Memory B cell (primary cell): ENCODE results near the gene PUM1.

Experiments
- ATAC-seq: fragments of 150-1000 bp; cut with Tn5 transposase; 2 replicates; pipeline ENCODE4 v1.10.0; 2021; ENCODE audit warnings: low read depth, mild to moderate bottlenecking, moderate library complexity
- DNase-seq, 2 donors: peaks; one replicate each; pipeline ENCODE4 v3.0.0; 2022; ENCODE audit warnings: low spot score in 2 of 2
- H3K27ac Mint-ChIP-seq: one replicate; pipeline ENCODE4 v1.8.0; 2022; ENCODE audit warnings: mild to moderate bottlenecking, moderate library complexity, mixed read lengths
- H3K27me3 Mint-ChIP-seq: one replicate; pipeline ENCODE4 v1.8.0; 2022; ENCODE audit warnings: mixed read lengths
- H3K36me3 Mint-ChIP-seq: one replicate; pipeline ENCODE4 v1.8.0; 2022; ENCODE audit warnings: mild to moderate bottlenecking, mixed read lengths
- H3K4me1 Mint-ChIP-seq: one replicate; pipeline ENCODE4 v1.8.0; 2022; ENCODE audit warnings: mixed read lengths
- H3K4me3 Mint-ChIP-seq: one replicate; pipeline ENCODE4 v1.8.0; 2022; ENCODE audit warnings: mild to moderate bottlenecking, moderate library complexity, mixed read lengths
- H3K9me3 Mint-ChIP-seq: one replicate; pipeline ENCODE4 v1.8.0; 2022; ENCODE audit warnings: mixed read lengths

The PUM1 gene

DNA sequence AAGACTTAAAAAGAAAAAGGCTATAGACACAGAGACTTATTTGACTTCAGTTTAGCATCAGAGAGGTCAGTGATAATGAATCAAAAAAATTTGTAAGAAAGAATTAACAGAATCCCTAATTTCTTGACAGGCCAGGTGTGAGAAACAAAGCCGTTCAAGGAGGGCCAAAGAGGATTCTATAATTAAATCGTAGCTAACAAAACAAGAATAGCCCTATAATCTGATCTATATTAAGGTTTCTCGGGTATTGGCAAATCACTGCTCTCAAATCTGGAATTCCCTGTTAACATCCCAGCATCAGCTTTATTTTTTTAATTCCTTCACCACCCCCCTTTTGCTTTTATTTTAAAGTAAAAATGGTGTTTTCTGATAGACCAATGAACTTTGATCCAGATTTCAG lies 60.3 kb downstream of the PUM1 start:
- peak overlapping the region; percentile 26 for H3K27ac Mint-ChIP-seq
- H3K9me3 Mint-ChIP-seq: no peaks in the 10 kb centered on the region
- H3K4me1 Mint-ChIP-seq: peaks cover 30% of the 10 kb centered on the region
- ATAC-seq: no peak
- DNase-seq: no peak
- peaks cover 18% of the 10 kb centered on the region for H3K36me3 Mint-ChIP-seq
- no peaks in the 10 kb centered on the region for H3K27me3 Mint-ChIP-seq
- H3K4me3 Mint-ChIP-seq: no peak overlapping the region

DNA sequence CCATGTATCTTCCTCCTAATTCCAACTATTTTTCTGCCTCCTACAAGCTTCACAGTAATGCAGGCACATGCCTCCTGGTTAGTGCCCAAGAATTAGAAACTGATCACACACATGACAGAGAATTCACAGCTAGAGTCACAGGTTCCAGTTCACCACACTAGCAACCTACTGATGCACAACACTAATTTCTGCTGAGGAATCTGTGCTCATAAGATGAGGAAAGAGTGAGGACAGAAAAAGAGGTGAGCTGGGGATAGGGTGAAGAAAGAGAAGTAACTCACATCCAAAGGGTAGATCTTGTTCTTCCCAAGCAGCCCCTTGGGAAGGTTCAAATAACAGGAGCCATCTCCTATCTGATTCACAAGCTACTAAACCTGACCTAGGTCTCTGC lies 61.3 kb downstream of the PUM1 start:
- H3K27ac Mint-ChIP-seq: peak overlapping the region; percentile 20
- H3K27me3 Mint-ChIP-seq: no peaks in the 10 kb centered on the region
- peaks cover 18% of the 10 kb centered on the region for H3K36me3 Mint-ChIP-seq
- no peak for ATAC-seq
- no peak overlapping the region for H3K4me3 Mint-ChIP-seq
- peaks cover 25% of the 10 kb centered on the region for H3K4me1 Mint-ChIP-seq
- H3K9me3 Mint-ChIP-seq: no peaks in the 10 kb centered on the region
- DNase-seq: no peak

DNA sequence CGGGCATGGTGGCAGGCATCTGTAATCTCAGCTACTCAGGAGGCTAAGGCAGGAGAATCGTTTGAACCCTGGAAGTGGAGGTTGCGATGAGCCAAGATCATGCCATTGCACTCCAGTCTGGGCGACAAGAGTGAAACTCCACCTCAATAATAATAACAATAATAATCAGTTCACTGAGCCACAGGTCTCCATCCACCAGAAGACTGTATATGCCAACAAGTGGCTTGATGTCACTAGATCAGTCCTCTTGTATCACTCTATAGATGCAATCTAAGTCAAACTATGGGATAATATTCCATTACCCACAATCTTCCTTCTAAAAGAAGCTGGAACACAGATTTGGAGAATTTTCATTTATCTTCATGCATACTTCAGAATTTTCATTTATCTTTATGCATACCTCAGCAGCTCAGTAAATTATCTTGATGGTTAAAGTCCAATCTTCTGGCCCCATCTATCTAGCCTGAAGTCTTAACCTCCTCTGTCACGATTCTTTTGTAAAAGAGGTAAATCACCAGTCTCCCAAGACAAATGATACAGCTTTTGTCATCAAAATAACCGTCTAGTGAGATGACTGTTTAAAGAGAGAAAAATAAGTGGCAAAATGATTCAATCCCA lies 61.8 kb downstream of the PUM1 start:
- H3K36me3 Mint-ChIP-seq: peaks cover 18% of the 10 kb centered on the region

DNA sequence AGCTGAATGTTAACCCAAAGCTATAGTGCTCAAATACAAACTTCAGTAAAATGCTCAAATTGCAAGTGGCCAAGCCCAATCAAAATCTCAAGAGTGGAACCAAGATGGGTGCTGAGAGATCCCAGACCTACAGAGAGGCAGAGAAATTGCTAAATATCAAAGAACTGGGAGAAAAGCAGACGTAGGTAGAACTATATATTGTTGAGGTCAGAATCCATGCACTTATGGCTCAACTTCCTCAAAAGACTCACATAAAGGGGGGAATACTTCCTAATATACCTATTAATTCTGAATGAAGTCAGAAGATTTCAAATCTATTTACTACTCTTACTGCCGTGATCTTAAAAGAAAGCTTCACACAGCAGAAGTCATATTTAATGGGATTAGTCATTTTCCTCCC lies 65.2 kb downstream of the PUM1 start:
- Mint-ChIP-seq H3K9me3 (no peaks in the 10 kb centered on the region), H3K4me3 (no peak overlapping the region), H3K27ac (no peak overlapping the region), H3K27me3 (no peaks in the 10 kb centered on the region), H3K4me1 (peaks cover 25% of the 10 kb centered on the region), H3K36me3 (peaks cover 17% of the 10 kb centered on the region)
- DNase-seq (no peak), ATAC-seq (no peak)

More for the DNA sequence above, 61.8 kb downstream of the PUM1 start:
- Mint-ChIP-seq H3K27me3 (no peaks in the 10 kb centered on the region), H3K4me1 (peaks cover 25% of the 10 kb centered on the region), H3K27ac (peak overlapping the region; percentile 20), H3K4me3 (no peak overlapping the region), H3K9me3 (no peaks in the 10 kb centered on the region)
- DNase-seq: no peak
- no peak for ATAC-seq

DNA sequence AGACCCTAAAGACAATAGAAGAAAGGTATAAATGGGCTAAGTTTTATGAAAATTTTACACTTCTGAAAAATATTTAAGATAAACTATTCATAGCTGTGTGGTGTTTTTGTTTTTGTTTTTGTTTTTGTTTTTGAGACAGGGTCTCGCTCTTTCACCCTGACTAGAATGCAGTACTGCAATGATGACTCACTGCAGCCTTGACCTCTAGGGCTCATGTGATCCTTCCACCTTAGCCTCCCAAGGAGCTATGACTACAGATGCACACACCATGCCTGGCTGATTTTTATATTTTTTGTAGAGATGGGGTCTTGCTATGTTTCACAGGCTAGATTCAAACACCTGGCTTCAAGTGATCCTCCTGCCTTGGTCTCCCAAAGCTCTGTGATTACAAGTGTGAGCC lies 66.6 kb downstream of the PUM1 start:
- Mint-ChIP-seq H3K27ac (no peak overlapping the region), H3K4me3 (no peak overlapping the region), H3K27me3 (no peaks in the 10 kb centered on the region), H3K36me3 (peaks cover 16% of the 10 kb centered on the region), H3K9me3 (no peaks in the 10 kb centered on the region), H3K4me1 (peaks cover 23% of the 10 kb centered on the region)
- ATAC-seq: no peak
- no peak for DNase-seq

DNA sequence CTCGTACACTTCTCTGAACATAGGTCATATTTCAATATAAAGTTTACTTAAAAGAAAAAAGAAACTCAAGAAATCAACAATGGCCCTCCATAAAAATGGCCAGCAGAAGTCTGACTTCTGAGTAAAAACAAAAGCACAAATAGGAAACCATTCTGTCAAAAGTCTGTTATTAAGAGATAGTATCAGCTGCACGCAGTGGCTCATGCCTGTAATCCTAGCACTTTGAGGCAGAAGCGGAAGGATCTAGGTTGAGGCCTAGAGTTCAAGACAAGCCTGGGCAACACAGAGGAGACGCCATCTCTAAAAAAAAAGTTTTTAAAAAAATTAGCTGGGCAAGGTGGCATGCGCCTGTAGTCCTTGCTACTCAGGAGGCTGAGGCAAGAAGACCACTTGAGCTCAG lies 67.3 kb downstream of the PUM1 start:
- no peak overlapping the region for H3K4me3 Mint-ChIP-seq
- no peaks in the 10 kb centered on the region for H3K27me3 Mint-ChIP-seq
- ATAC-seq: no peak

DNA sequence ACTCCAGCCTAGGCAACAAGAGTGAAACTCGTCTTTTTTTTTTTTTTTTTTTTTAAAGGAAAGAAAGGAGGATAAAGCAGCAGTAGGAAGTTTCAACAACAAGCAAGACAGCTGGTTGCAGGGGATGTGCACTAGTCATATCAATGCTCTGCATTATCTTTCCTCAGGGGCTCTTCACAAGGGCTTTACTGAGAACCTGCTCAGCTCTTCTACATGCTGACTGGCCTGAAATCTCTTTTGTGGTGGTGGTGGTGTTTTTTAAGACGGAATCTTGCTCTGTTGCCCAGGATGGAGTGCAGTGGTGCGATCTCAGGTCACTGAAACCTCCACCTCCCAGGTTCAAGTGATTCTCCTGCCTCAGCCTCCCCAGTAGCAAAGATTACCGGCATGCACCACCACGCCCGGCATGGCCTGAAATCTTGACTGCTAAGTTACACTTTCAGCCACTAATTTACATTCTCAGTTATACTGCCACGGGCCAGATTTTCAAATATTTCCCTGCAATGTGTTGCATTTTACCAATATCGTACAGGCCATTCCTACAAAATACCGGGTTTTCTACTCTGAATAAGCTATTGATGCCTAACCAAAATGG lies 68.0 kb downstream of the PUM1 start:
- ATAC-seq (no peak), DNase-seq (no peak)
- H3K4me3 Mint-ChIP-seq: no peak overlapping the region
- H3K4me1 Mint-ChIP-seq: peaks cover 21% of the 10 kb centered on the region
- H3K27ac Mint-ChIP-seq: no peak overlapping the region
- no peaks in the 10 kb centered on the region for H3K27me3 Mint-ChIP-seq
- no peaks in the 10 kb centered on the region for H3K9me3 Mint-ChIP-seq
- H3K36me3 Mint-ChIP-seq: peaks cover 16% of the 10 kb centered on the region

More for the DNA sequence above, 67.3 kb downstream of the PUM1 start:
- Mint-ChIP-seq H3K9me3 (no peaks in the 10 kb centered on the region), H3K36me3 (peaks cover 16% of the 10 kb centered on the region), H3K4me1 (peaks cover 21% of the 10 kb centered on the region), H3K27ac (no peak overlapping the region)
- no peak for DNase-seq

DNA sequence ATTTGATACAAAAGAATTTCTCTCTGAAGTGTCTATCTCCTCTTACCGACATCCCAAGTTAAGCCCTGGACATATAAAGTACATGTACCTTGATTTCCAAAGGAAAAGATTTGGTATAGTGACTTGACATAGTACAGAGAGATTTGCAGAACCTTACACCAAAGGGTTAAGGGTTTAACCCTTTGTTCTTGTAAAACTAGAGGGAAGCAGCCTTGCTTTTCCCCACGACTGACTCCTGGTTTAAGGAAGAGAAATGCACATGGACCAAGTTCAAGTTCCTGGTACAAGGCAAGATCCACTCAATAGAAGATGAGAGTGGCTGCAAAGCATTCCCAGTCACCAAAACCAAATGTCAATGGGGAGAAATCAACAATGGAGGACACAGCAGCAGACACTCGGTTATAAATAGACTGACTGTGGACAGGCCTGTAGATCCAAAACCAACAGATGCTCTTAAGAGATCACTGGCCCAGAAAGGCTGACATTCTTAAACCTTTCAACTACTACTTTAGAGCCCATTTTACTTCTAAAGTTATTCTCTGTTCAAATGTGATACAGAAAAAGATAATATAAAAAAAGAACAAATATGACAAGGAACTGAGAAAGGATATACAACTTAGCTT lies 69.4 kb downstream of the PUM1 start:
- DNase-seq (no peak), ATAC-seq (no peak)
- Mint-ChIP-seq H3K27ac (no peak overlapping the region), H3K36me3 (peaks cover 20% of the 10 kb centered on the region), H3K4me1 (peaks cover 21% of the 10 kb centered on the region), H3K27me3 (no peaks in the 10 kb centered on the region), H3K9me3 (no peaks in the 10 kb centered on the region), H3K4me3 (no peak overlapping the region)

DNA sequence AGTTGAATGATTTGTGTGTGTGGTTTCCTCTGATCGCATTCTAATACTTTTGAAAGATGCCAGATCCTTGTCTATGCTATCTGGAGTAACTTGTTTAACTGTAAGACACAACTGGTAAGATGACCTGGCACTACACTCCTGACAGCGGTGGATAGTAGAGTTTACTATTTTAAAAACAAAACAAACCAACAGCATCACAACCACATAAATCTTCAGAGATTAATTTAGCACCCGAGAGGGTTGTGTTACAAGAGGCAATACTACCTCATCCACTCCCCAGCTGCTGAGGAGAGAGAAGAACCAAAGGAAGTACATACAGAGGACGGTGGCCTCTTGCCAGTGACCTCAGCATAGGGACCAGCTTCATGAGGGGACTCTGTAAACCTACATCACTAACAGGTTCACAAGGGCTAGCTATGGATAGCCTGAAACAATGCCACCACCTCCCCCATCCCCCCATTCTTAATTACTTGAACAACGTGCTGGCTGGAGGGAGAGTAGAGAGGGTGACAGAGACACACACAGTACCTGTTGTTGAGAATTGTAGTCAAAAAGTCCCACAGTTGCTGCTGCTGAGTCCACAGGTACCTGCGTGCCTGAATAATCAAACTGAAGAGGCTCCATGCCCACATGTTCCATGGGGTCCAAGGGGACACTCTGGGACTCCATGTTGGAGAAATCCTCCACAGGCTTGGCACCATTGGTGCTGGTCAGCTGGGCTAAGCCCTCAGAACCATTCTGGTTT lies 73.5 kb downstream of the PUM1 start:
- Mint-ChIP-seq H3K27ac (no peak overlapping the region), H3K27me3 (no peaks in the 10 kb centered on the region), H3K9me3 (peaks cover 2% of the 10 kb centered on the region), H3K4me1 (peaks cover 30% of the 10 kb centered on the region), H3K4me3 (no peak overlapping the region), H3K36me3 (peaks cover 36% of the 10 kb centered on the region)
- ATAC-seq (no peak), DNase-seq (no peak)

DNA sequence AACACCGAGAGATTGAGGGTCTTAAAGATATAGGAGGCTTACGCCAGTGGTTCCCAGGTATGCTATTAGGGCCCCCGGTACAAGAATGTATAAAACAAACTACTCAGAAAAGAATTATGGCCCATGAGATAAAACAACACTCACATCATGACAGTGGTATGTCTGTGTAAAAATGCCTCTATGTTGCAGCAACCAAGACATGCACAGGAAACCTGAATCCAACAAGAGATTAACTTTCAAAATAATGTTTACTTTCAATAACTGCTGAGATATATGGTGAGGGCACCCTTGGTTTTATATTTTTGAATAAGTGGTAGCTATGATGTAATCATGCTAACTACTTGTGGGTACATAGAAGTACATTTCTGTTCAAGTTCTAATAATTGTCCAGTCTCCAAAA lies 74.9 kb downstream of the PUM1 start:
- Mint-ChIP-seq H3K4me1 (peaks cover 30% of the 10 kb centered on the region), H3K27me3 (no peaks in the 10 kb centered on the region), H3K36me3 (peaks cover 35% of the 10 kb centered on the region), H3K4me3 (no peak overlapping the region), H3K27ac (no peak overlapping the region), H3K9me3 (peaks cover 2% of the 10 kb centered on the region)
- ATAC-seq (no peak), DNase-seq (no peak)

DNA sequence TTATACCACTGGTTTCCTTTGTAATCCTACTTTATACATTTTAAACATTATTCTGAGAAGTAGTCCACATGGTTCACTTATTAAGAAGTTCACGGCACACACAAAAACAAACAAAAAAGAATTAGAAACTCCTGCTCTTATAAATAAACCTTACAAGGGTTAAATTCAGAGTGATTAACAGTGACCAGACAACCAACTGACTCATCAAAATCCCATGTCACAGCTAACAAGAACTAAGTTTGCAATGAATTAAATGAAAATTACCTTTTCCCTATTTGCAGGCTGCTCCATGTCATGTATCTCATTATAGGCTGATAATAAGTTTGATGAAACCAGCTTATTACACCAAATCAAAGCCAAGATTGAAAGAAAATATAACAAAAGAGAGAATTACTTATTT lies 77.5 kb downstream of the PUM1 start:
- Mint-ChIP-seq H3K27me3 (no peaks in the 10 kb centered on the region), H3K4me3 (no peak overlapping the region), H3K9me3 (peaks cover 2% of the 10 kb centered on the region), H3K27ac (no peak overlapping the region), H3K36me3 (peaks cover 26% of the 10 kb centered on the region), H3K4me1 (peaks cover 20% of the 10 kb centered on the region)
- no peak for DNase-seq
- no peak for ATAC-seq

DNA sequence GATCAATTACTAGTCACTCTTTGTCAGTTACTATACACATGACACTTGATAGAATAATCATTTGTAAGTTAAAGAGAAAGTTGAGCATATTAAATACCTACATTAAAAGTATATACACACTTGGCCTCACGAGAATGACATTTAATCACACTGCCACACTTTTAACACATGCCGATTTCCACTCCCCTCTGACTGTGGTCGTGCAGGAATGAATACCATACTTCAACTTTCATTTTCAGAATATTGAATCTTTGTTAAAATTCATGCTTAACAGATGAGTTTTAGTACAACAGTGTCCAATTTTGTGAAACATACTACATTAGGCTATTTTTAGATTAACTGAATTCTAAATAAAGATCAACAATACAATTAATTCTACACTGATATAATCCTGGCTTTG lies 78.8 kb downstream of the PUM1 start:
- peaks cover 27% of the 10 kb centered on the region for H3K36me3 Mint-ChIP-seq
- H3K27me3 Mint-ChIP-seq: no peaks in the 10 kb centered on the region
- H3K9me3 Mint-ChIP-seq: peaks cover 2% of the 10 kb centered on the region
- H3K4me1 Mint-ChIP-seq: peaks cover 22% of the 10 kb centered on the region
- no peak for ATAC-seq
- no peak overlapping the region for H3K27ac Mint-ChIP-seq
- DNase-seq: no peak
- no peak overlapping the region for H3K4me3 Mint-ChIP-seq

DNA sequence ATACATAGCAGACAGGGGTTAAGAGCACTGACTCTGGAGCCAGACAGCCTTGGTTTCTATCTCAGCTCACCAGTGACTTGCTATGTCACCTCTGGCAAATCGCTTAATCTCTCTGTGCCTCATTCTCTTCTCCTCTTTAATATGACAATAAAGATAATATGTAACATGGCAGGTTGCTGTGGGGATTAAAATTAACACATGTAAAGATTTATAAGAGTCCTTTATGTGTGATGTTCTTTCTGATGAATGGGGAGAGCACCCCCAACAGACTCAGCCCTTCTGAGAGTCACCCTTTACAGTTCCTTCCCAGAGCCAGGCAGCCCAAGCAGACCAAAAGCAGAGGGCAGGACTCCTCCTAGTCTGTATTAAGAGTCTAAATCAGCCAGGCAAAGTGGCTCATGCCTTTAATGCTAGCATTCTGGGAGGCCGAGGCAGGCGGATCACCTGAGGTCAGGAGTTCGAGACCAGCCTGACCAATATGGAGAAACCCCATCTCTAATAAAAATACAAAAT lies 80.5 kb downstream of the PUM1 start:
- H3K9me3 Mint-ChIP-seq: no peaks in the 10 kb centered on the region
- H3K27ac Mint-ChIP-seq: no peak overlapping the region
- H3K27me3 Mint-ChIP-seq: no peaks in the 10 kb centered on the region
- ATAC-seq (no peak), DNase-seq (no peak)
- H3K36me3 Mint-ChIP-seq: peaks cover 27% of the 10 kb centered on the region
- no peak overlapping the region for H3K4me3 Mint-ChIP-seq
- peaks cover 20% of the 10 kb centered on the region for H3K4me1 Mint-ChIP-seq

DNA sequence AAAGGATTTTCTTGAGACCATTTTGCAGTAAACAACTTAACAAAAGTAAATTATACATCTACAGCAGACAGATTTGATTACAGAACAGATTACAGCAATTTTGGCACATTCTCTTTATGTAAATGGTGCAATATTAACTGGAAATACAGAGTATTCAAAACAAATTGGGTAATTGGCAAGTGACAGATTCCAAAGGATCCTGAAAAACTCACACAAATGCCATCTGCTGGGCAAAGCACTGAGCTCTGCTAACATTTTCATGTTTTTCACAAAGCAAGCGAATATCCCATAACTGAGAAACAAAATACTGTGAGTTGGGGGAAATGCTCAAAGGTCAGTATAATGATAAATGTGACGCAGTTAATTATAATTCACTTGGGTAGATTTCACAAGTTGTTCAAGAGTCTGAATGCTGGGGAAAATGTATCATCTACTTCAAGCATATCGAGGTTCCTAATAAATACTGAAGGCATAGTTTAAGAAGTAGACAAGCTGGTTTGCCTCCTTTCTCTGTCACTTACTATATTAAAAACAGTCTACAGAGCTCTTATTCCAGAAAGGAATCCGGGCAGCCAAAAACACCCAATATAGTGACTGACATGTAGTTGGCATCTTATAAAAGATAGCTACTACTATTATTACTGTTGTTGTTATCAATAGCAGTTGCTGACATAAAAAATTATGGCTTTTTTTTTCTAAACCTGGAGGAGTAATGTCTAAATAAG lies 81.2 kb downstream of the PUM1 start:
- ATAC-seq: no peak
- no peak overlapping the region for H3K27ac Mint-ChIP-seq
- no peak overlapping the region for H3K4me3 Mint-ChIP-seq
- H3K4me1 Mint-ChIP-seq: peaks cover 16% of the 10 kb centered on the region
- H3K27me3 Mint-ChIP-seq: no peaks in the 10 kb centered on the region
- H3K36me3 Mint-ChIP-seq: peaks cover 26% of the 10 kb centered on the region
- no peaks in the 10 kb centered on the region for H3K9me3 Mint-ChIP-seq
- DNase-seq: no peak
